ENCODE results near the gene FEM1B.

DNA sequence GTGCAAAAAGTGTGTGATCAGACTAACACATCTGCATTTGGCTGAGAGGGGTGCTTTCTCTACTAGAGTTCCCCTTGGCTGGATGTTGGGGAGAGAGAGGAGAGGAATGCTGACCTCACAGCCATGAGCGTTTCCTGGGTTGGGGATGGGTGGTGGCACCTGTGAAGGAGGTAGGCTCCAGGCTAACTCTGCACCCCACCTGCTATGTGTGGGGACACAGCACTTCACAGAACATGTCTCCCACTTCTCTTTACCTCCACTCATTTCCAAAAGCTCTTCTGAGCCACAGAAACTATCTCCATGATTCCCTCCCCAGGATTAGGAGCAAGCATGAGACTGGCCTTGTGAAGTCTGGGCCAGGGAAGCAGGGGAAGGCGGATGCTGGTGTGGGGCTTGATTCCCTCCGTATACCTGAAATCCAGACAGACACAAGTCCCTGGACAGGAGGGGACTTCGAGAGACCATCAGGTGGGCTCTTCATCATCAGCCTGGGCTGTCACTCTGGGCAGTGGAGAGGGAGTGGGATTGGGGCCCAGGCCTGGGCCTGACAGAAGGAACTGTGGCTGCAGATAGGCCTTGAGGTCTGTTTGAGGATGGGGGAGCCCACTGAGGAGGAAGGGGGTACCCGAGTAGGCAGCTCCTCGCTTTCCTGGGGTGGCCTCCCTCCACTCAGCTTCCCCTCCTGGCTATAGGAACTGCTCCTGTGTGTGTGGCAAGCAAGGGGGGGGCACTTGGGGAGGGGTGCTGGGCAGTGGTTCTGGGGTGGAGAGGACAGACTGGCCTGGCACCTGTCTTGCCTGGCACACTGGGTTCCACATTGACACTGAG, 40.7 kb downstream of the FEM1B start:
- TF ChIP-seq EP300 (IDR thresholded peaks at IDR 0.05): no peak
- TF ChIP-seq POLR2A (IDR thresholded peaks at IDR 0.05; ENCODE audit: low read depth): no peak
- TF ChIP-seq, protein P1, sequence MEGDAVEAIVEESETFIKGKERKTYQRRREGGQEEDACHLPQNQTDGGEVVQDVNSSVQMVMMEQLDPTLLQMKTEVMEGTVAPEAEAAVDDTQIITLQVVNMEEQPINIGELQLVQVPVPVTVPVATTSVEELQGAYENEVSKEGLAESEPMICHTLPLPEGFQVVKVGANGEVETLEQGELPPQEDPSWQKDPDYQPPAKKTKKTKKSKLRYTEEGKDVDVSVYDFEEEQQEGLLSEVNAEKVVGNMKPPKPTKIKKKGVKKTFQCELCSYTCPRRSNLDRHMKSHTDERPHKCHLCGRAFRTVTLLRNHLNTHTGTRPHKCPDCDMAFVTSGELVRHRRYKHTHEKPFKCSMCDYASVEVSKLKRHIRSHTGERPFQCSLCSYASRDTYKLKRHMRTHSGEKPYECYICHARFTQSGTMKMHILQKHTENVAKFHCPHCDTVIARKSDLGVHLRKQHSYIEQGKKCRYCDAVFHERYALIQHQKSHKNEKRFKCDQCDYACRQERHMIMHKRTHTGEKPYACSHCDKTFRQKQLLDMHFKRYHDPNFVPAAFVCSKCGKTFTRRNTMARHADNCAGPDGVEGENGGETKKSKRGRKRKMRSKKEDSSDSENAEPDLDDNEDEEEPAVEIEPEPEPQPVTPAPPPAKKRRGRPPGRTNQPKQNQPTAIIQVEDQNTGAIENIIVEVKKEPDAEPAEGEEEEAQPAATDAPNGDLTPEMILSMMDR (IDR thresholded peaks at IDR 0.05): no peak

Measured in esophagus muscularis mucosa (tissue), 4 donors.